Sigmoid colon (tissue), 7 donors: Measurements from ENCODE around the gene SLIT1. TPM values are rescaled to one million over a fixed set of nuclear protein-coding genes. Genes with fewer than 3 reads are reported as not detected.

Experiments used
- DNase-seq: peaks from one replicate; pipeline ENCODE4 v3.0.0-alpha.2; 2019
- H3K27ac ChIP-seq, 4 donors: fragments of 200-600 bp; sonication (generic); one replicate each; pipeline ENCODE4 v1.5.1; 2016 to 2019; ENCODE audit warnings: mild to moderate bottlenecking in 1 of 4
- H3K27me3 ChIP-seq, 3 donors: fragments of 200-600 bp; sonication (generic); one replicate each; pipeline ENCODE4 v1.5.1; 2019; ENCODE audit warnings: mild to moderate bottlenecking in 1 of 3
- H3K36me3 ChIP-seq, 4 donors: fragments of 200-600 bp; sonication (generic); one replicate each; pipeline ENCODE4 v1.5.1; 2016 to 2019
- H3K4me1 ChIP-seq, 4 donors: fragments of 200-600 bp; sonication (generic); one replicate each; pipeline ENCODE4 v1.5.1; 2017 to 2019
- H3K4me3 ChIP-seq, 4 donors: fragments of 200-600 bp; sonication (generic); one replicate each; pipeline ENCODE4 v1.5.1; 2017 to 2019; ENCODE audit warnings: mild to moderate bottlenecking in 2 of 4, moderate library complexity in 1 of 4
- H3K9me3 ChIP-seq, 4 donors: fragments of 200-600 bp in 3 of 4; sonication (generic) in 3 of 4; one replicate each; pipeline versions ENCODE4 v1.5.1 to v1.6.1; 2013 to 2019
- CTCF ChIP-seq, 4 experiments: fragments of 450-650 bp in 3 of 4; fragments of 200-600 bp in 1 of 4; IDR thresholded peaks; one replicate each; pipeline ENCODE4 v1.5.1; 2016 to 2019; ENCODE audit warnings: antibody characterized with exemption in 4 of 4, mild to moderate bottlenecking in 3 of 4, moderate library complexity in 2 of 4
- EP300 ChIP-seq, 4 donors: sonication (generic); formaldehyde crosslinking; IDR thresholded peaks; one replicate each; pipeline ENCODE4 v1.6.1; 2017; ENCODE audit warnings: antibody characterized with exemption in 4 of 4
- POLR2A ChIP-seq, 2 donors: fragments of 450-650 bp; IDR thresholded peaks; one replicate each; pipeline ENCODE4 v1.6.1; 2016; ENCODE audit warnings: antibody characterized with exemption in 2 of 2, mild to moderate bottlenecking in 2 of 2, moderate library complexity in 2 of 2
- POLR2AphosphoS5 ChIP-seq, 4 donors: sonication (generic); formaldehyde crosslinking; IDR thresholded peaks; one replicate each; pipeline ENCODE4 v1.6.1; 2017; ENCODE audit warnings: antibody characterized with exemption in 4 of 4
- WGBS, 2 donors: extraction: QIAGEN DNeasy Blood & Tissue Kit; methylation state at CpG; one replicate each; pipeline ENCODE4 v1.1.7; 2013; 5-methylcytosine and 5-hydroxymethylcytosine counted together
- intact Hi-C: fragments of 100-400 bp; cut with DNase I; formaldehyde crosslinking; loops from one replicate; pipeline ENCODE4 v1.15.1; 2023
- polyA plus RNA-seq, 3 donors: library from polyadenylated mRNA; stranded (reverse); fragments of 200-250 nt; gene quantifications; one replicate each; pipeline ENCODE4 v1.2.3, GENCODE V29; 2013
- total RNA-seq, 4 donors: library from RNA; depleted of rRNA; stranded (reverse); fragments of >200 nt; gene quantifications; one replicate each; pipeline ENCODE4 v1.1.0, GENCODE V29; 2016
- donor health status: healthy with polysubstance abuse.
- donor health status: Bipolar disorder and iron deficiency.
- donor health status: healthy.

Gene SLIT1
- total and polyA plus RNA-seq, 7 donors: under 0.01 to 1.4 (median 0.58) TPM; not detected in 1

- DNase-seq: no peak
- TF ChIP-seq EP300 (IDR thresholded peaks at IDR 0.05) (no peak), POLR2A (IDR thresholded peaks at IDR 0.05) (no peak), POLR2AphosphoS5 (IDR thresholded peaks at IDR 0.05) (no peak), CTCF (IDR thresholded peaks at IDR 0.05) (no peak)
- Histone ChIP-seq H3K27me3 (no peaks in the 10 kb centered on the region), H3K4me1 (no peaks in the 10 kb centered on the region), H3K27ac (no peak overlapping the region), H3K4me3 (no peak overlapping the region), H3K36me3 (no peaks in the 10 kb centered on the region), H3K9me3 (no peaks in the 10 kb centered on the region)
- intact Hi-C loops: no loop called here
- 86% methylated on average over 14 of the region's 14 CpGs for WGBS, 2 donors
These were observed 142.2 kb downstream of the SLIT1 start for GRCh38 chr10:97043563-97043855.

GRCh38 chr10:97042716-97043562, 142.8 kb downstream of the SLIT1 start:
- 90 to 91% methylated on average over 38 of the region's 38 CpGs for WGBS, 2 donors
- H3K27ac ChIP-seq: no peak overlapping the region
- H3K36me3 ChIP-seq: no peaks in the 10 kb centered on the region

GRCh38 chr10:97042081-97042480, 143.7 kb downstream of the SLIT1 start:
- Histone ChIP-seq H3K27ac (no peak overlapping the region), H3K9me3 (no peaks in the 10 kb centered on the region), H3K4me3 (no peak overlapping the region), H3K4me1 (peaks cover 0 to 11% (median 8%) of the 10 kb centered on the region in 4 donors), H3K27me3 (no peaks in the 10 kb centered on the region), H3K36me3 (no peaks in the 10 kb centered on the region)
- no peak for DNase-seq
- TF ChIP-seq EP300 (IDR thresholded peaks at IDR 0.05) (no peak), CTCF (IDR thresholded peaks at IDR 0.05) (no peak), POLR2AphosphoS5 (IDR thresholded peaks at IDR 0.05) (no peak), POLR2A (IDR thresholded peaks at IDR 0.05) (no peak)
- intact Hi-C loops: no loop called here
- 88 to 91% methylated on average over 5 of the region's 5 CpGs for WGBS, 2 donors

More at GRCh38 chr10:97042716-97043562, 142.8 kb downstream of the SLIT1 start:
- TF ChIP-seq POLR2AphosphoS5 (IDR thresholded peaks at IDR 0.05): no peak
- no peak for TF ChIP-seq CTCF (IDR thresholded peaks at IDR 0.05)
- no peak for TF ChIP-seq POLR2A (IDR thresholded peaks at IDR 0.05)
- TF ChIP-seq EP300 (IDR thresholded peaks at IDR 0.05): no peak
- Histone ChIP-seq H3K9me3 (no peaks in the 10 kb centered on the region), H3K4me3 (no peak overlapping the region), H3K27me3 (no peaks in the 10 kb centered on the region), H3K4me1 (peaks cover 0 to 3% (median 2%) of the 10 kb centered on the region in 4 donors)
- intact Hi-C loops: no loop called here
- DNase-seq: no peak

- Histone ChIP-seq H3K27ac (no peak overlapping the region), H3K4me3 (no peak overlapping the region), H3K36me3 (no peaks in the 10 kb centered on the region), H3K9me3 (no peaks in the 10 kb centered on the region), H3K4me1 (peaks cover 0 to 12% (median 9%) of the 10 kb centered on the region in 4 donors), H3K27me3 (no peaks in the 10 kb centered on the region)
- TF ChIP-seq POLR2AphosphoS5 (IDR thresholded peaks at IDR 0.05) (no peak), EP300 (IDR thresholded peaks at IDR 0.05) (no peak), POLR2A (IDR thresholded peaks at IDR 0.05) (no peak), CTCF (IDR thresholded peaks at IDR 0.05) (no peak)
- DNase-seq: no peak
- 89 to 90% methylated on average over 8 of the region's 8 CpGs for WGBS, 2 donors
- intact Hi-C loops: no loop called here
These were observed 145.1 kb downstream of the SLIT1 start for GRCh38 chr10:97040706-97041105.

GRCh38 chr10:97040248-97040584, 145.5 kb downstream of the SLIT1 start:
- H3K36me3 ChIP-seq: no peaks in the 10 kb centered on the region
- 97% methylated on average over 9 of the region's 9 CpGs for WGBS, 2 donors
- no peak overlapping the region for H3K27ac ChIP-seq
- no peak for TF ChIP-seq POLR2A (IDR thresholded peaks at IDR 0.05)
- no peak for TF ChIP-seq EP300 (IDR thresholded peaks at IDR 0.05)
- TF ChIP-seq CTCF (IDR thresholded peaks at IDR 0.05): no peak
- no peak for TF ChIP-seq POLR2AphosphoS5 (IDR thresholded peaks at IDR 0.05)
- no peaks in the 10 kb centered on the region for H3K9me3 ChIP-seq
- no peak overlapping the region for H3K4me3 ChIP-seq
- H3K4me1 ChIP-seq: peaks cover 0 to 12% (median 9%) of the 10 kb centered on the region in 4 donors
- DNase-seq: no peak
- intact Hi-C loops: no loop called here
- no peaks in the 10 kb centered on the region for H3K27me3 ChIP-seq
